ENCODE data around the gene VAMP7.
A peak's percentile ranks its signal among the peaks of the same experiment; 100 is the strongest.
"Not testable (repeated sequence)": the region's sequence is repeated elsewhere in the genome, so short reads cannot be mapped to it uniquely, and the experiment has no call there.

Gene VAMP7, protein sequence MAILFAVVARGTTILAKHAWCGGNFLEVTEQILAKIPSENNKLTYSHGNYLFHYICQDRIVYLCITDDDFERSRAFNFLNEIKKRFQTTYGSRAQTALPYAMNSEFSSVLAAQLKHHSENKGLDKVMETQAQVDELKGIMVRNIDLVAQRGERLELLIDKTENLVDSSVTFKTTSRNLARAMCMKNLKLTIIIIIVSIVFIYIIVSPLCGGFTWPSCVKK

DNA sequence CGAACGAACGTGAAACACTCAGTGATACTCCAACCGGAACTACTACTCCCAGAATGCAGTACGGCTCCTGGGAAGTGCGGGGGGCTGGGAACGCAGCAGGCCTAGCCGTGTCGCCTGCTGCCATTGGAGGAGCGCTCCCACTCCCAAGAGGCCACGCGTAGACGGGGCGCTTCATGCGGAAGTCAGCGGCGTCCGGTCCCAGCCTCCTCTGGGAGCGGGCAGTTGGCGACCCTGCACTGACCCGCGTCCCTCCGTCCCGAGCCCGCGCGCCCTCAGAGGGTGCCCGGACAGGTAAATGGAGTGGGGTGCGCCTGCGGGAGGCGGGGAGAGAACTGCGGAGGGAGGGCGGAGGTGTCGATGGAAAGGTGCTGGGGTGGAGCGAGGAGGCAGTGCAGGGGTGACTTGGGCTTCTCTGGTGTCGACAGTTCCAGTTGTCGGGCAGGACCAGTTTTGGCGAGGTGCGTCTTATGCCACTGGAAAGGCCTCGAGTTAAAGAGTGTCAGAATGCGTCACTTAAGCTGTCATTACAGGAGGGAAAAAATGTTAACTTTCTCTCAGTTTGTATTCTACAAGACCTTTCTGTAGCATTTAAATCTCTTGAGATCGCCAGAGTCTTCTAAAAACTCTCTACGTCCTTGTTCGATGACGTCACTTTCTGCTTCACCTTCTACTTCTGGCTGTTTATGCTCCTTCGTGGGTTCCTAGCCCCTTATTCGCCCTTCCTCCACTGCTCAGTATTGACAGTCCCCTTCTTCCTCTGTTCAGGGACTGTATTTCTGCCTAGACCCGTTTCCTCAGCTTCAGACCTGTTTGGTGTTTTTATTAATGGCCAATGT is at the start of gene VAMP7:
TSS of gene VAMP7 (plus strand) at position 188 of the 836 bp plus-strand sequence. CDS start 8,122 bp downstream, outside the sequence.
- peak; percentile 61 for DNase-seq (ENCODE audit: low read depth)

DNA sequence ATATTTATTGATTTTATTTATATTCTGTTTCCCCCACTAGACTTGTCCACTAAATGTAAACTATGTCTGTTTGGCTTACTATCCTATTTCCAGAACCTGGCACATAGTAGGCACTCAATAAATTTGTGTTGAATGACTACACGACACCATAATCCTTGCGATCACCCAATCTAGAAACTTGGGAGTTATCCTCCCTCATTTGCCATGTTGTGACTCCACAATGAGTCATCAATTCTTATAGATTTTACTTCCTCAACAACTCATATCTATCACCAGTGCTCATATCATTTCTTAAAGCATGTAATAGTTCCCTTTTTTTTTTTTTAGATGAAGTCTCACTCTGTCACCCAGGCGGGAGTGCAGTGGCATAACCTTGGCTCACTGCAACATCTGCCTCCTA is 39.9 kb upstream of the VAMP7 start:
- no peak for DNase-seq (ENCODE audit: low read depth)

DNA sequence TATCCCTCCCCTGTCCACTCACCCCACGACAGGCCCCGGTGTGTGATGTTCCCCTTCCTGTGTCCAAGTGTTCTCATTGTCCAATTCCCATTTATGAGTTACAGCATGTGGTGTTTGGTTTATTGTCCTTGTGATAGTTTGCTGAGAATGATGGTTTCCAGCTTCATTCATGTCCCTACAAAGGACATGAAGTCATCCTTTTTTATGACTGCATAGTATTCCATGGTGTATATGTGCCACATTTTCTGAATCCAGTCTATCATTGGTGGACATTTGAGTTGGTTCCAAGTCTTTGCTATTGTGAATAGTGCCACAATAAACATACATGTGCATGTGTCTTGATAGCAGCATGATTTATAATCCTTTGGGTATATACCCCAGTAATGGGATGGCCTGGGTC is 29.4 kb upstream of the VAMP7 start:
- not testable (repeated sequence) for DNase-seq (ENCODE audit: low read depth)

DNA sequence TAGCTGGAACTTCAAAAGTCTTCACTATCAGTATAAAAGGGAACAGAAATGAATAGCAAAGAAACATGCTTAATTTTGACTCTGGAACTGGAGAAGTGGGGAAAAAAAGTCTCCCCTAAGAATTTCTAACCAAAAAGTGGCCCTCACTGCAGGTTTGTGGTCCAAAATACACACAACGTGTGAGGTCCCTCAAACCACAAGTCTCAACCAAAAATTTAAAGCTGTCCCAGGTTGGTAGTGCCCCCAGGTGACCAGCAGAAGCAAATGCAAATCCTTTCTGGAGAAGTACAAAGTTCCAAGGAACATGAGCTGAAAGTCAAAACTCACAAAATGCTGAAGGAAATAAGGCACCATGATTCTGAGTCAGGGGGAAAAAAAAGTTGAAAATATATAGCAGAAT is 23.6 kb upstream of the VAMP7 start:
- no peak for DNase-seq (ENCODE audit: low read depth)

DNA sequence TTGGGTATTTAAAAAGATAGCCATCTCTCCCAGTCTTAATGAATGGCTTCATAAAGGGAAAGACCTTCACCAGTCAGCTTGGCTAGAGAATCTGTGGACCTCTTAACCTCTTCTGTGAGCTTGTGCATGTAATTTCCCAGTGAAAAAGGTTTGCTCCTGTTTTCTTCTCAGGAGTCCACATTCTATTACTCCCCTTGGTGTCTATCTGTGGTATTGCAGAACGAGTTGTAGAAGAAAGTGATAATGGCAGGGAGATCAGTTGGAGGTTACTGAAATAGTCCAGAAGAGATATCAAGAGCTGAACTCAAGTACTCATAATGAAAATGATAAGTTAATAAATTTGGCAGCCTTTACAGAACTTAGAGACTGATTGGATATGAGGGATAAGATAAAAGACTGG is 16.5 kb upstream of the VAMP7 start:
- no peak for DNase-seq (ENCODE audit: low read depth)

DNA sequence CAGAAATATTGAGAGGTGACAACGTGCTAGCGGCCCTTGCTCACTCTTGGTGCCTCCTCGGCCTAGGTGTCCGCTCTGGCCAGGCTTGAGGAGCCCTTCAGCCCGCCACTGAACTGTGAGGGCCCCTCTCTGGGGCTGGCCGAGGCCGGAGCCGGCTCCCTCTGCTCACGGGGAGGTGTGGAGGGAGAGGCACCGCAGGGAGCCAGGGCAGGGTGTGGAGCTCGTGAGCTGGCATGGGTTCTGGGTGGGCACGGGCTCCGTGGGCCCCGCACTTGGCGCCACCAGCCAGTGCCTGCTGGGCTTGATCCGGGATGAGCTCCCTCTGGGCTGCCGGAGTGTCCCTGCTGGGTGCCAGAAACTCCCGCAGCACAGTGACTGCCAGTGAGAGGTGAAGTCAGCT is 16.0 kb upstream of the VAMP7 start:
- no peak for DNase-seq (ENCODE audit: low read depth)

DNA sequence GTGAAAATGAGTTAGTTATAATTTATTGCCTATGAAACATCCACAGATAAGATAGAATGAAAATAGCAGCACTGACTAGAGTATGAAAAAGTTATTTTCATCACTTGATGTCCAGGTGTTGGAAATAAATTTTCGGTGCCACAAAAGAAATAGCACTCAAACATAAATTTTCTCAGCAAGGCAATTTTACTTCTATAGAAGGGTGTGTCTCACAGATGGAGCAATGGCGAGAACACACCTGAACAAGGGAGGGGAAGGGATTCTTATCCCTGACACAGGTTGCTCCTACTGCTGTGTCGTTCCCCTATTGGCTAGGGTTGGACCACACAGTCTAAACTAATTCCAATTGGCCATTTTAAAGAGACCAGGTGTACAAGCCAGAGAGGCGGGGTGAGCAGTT is 13.3 kb upstream of the VAMP7 start:
- DNase-seq (ENCODE audit: low read depth): no peak

DNA sequence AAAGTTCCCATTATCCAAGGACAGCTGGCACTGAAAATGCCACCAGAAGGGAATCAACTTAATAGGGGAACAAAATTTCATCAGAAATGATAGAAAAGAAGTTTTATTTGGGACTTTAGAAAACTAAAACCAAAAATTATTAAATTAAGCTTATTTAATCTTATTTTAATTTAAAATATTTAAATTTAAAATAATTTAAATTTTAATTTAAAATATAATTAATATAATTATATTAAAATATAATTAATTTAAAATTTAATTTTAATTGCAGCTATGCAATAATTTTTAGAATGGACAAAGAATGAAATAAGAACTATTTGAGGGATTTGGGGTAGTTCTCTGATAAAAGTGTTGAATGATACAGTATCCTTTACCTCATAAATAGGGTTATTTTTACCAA is 10.2 kb upstream of the VAMP7 start:
- no peak for DNase-seq (ENCODE audit: low read depth)

DNA sequence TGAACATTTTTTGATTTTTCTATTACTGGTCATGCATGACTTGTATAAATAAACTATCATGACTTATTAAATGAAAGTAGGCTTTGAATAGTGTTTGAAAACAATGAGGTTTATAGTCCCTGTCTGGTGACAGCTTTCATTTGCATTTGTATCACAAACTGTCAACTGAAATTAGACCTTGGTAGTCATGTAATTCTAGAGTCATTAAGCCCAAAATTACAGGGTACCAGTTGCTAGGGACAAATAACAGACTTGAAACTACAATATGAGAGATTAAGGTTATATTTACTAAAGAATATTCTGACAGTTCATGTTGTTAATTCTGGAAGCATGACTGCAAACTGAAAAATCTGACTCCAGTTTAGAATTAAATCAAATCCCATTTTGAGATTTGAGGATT is 9.2 kb upstream of the VAMP7 start:
- DNase-seq (ENCODE audit: low read depth): no peak

DNA sequence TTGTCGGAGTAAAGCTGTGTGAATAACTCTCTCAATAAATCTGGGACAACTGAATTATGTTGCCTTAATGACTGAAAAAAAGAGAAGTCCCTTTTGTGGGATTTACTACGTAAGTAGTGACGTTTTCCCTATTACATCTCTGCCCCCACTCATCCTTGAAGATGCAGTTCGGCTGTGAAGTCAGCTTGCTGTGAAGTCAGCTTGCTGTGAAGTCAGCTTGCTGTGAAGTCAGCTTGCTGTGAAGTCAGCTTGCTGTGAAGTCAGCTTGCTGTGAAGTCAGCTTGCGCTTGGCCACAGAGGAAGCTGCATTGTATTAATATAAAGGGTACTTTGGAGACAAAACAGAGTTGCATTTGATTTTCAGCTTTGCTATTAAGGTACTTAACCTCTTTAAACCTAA is 8.0 kb upstream of the VAMP7 start:
- no peak for DNase-seq (ENCODE audit: low read depth)

DNA sequence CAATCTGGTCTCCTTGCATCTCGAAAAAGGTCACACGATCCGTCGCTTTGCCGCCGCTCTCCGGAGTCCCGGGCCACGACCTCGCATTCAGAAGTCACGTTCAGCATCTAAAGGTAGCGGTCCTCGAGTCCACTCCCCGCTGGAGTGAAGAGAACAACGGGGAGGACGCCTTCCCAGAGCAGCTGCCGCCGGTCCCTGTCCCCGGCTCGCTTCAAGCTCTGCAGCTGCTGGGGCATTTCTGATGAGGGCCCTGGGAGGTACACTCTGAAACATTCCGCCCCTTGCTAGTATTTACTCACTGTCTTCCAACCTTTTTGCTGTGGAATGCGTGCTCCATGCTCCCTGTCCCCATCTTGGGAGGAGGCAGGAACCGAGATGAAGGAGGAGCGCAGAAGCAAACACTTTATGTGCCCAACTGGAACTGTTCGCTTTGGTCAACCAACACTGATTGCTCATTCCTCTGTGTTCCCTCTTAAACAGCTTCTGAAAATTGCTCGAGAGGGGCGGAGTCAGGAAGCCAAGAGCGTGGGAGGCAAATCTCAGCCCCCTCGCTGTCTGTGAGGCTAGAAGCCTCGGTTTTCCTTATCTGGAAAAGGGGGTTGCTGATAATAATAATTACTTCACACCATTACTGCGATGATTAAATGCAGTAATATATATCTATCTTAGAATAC is 6.4 kb upstream of the VAMP7 start:
- no peak for DNase-seq (ENCODE audit: low read depth)

DNA sequence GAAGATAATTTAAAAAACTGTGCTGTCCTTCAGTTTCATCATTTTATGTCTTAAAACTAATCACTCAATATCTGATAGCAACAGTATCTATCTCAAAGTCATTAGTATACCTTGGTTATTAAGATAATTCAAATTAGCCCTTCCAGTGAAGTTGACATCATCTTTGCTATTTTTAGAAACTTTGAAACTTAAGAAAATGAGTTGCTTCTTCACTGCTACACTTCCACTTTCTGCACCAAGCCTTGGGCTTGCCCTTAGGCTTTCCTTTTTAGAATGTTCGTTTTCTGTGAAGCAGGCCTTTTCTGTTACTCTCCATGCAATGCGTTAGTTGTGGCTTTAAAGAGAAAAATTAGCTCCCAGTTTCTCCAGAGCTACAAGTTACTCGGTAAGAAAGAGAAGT is 4.4 kb upstream of the VAMP7 start:
- no peak for DNase-seq (ENCODE audit: low read depth)

DNA sequence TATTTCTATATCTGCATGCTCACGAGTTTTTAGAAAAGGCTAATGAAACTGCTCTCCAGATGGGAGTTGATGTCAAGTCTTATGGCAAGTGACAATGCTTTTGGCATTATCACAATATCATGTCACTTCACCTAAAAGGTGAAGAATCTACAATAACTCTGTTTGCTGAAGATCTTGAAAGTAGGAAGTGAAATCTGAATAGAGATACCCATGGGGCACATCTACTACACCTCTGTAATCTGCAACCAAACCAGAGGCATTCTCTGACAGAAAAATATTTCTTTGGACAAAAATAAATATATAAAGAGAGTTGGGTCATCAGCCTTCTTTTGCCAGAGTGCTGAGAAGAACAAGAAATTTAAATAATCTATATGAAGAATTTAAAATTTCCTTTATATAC is 3.9 kb upstream of the VAMP7 start:
- DNase-seq (ENCODE audit: low read depth): no peak

DNA sequence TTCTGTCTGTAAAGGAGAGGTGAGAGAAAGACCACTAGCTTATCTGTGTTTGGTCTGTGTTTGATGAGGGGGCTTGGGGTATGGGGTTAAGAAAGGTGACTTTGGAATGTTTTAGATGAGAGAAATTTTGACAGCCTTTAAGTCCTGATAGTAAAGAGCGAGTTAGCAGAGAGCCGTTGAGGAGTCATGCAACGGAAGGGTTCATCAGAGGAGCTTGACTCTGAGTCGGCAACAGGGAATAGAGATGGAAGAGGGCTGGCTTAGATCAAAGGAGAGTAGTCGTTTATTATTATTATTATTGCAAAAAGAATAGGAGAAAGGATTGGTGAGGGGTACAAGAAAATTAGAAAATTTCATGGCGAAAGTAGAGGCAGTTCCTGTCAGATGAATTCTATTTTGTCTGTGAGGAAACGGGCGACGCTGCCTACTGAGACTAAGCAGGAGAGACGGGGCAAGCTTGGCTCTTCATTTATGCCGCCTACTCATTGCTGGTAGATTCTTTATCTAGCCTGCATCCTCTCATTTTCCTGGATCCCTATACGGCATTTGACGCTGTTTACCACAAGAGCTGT is 473 bp upstream of the VAMP7 start:
- DNase-seq (ENCODE audit: low read depth): no peak

DNA sequence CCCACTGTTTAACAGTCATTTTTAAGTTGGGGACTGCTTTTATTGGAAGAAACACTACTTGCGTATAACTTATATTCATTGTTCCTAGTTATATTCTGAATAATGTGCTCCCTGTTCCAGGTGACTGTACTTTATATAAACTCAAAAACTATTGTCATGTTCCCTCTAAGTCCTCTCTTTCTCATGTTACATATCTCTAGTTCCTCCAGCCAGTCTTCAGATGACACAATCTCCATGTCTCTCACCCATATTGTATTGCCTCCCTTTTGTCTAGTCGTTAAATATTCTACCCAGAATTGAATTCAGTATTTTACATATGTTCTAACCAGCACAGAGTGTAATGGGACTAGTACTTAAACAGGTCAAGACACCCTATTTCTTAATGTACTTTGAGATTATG is 5.3 kb downstream of the VAMP7 start:
- no peak for DNase-seq (ENCODE audit: low read depth)

DNA sequence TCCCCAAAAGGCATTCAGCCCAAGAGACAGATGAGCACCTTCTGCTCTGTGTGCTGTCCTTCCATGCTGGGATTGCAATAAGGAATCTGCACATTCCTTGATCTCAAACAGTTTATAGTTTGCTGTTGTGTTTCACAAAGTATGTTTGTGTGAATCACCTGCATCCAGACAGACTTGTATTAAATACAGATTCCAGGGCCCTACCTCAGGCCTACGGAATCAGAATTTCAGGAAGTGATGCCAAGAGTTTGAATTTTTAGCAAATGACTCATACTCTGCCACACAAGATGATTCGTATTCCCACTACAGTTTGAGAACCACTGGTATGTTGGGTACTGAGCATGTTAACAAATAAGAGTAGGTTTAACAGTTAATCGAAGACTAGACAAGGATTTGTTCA is 7.0 kb downstream of the VAMP7 start:
- no peak for DNase-seq (ENCODE audit: low read depth)

DNA sequence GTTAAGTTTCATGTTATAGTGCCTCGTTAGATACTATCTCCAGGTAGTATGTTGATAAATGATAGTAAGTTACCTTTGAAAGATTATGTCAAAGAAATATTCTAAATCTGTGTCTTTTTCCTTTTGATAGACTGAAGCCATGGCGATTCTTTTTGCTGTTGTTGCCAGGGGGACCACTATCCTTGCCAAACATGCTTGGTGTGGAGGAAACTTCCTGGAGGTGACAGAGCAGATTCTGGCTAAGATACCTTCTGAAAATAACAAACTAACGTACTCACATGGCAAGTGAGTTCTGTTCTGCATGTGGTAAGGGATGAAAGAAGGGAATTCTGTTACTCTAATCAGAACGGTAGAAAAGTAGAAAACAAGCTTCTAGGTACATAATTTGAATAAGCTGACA is 8.2 kb downstream of the VAMP7 start:
- no peak for DNase-seq (ENCODE audit: low read depth)

DNA sequence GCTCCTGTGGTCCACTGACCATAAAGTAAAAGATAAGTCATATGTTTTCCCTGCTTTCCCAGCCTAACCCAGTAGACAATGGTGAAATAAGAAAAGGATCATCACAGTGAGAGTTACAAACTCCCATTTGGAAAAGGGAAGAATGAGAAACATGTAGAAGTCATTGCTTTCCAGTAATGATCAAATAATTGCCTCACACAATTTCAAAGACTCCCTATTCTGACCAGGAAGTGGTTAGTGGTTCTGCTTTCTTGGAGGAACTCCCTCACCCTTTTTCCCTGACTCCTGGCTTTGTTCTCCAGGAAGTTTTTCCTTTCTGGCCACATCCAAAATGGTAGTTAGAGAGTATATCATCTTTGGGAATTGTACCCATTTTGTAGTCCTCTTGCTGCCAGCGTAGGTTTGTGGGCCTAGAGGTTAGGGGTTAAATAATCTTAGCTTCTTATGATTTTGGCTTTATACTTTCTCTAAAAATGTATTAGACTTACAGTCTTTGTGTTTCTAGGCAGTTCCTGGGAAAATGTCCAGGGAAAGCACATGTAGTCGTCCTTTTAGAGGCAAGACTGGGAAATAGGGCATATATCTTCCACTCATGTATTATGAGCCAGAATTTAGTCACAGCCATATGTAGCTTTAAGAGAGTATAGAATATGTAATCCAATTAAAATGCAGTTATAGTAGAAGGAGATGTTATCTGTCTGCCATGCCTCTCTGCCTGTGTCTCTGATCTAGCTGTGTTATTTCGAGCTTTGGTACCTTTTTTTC is 10.5 kb downstream of the VAMP7 start:
- no peak for DNase-seq (ENCODE audit: low read depth)

DNA sequence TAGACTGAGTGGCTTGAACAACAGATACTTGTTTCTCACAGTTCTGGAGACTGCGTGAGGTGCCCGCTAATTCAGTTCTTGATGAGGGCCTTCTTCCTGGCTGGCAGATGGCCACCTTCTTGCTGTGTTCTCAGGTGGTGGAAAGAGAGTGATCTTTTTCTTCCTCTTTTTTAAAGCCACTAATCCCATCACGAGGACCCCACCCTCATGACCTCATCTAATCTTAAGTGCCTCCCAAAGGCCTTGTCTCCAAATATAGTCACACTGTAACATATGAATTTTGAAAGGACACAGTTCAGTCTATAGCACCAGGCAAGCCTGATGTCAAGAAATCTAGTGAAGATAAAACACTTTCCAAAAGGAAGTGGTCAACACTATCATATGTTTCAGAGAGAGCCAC is 12.4 kb downstream of the VAMP7 start:
- DNase-seq (ENCODE audit: low read depth): no peak

DNA sequence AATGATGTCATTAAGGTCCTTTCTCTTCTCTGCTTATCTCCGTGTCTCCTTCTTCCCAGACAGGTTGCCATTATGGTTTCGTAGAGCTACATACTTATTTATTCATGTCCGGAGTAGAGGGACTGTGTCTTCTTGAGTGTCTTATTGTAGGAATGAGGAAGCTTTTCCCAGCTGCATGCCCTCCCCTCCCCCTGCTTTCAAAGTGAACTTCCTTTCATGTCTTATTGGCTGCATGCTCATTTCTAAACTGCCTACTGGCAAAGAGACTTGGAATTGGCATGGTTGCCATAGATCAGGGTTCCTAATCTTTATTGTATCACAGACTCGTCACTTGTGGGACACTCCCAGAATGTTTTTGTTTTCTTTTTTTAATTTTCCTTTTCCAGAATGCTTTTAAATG is 15.4 kb downstream of the VAMP7 start:
- DNase-seq (ENCODE audit: low read depth): no peak

DNA sequence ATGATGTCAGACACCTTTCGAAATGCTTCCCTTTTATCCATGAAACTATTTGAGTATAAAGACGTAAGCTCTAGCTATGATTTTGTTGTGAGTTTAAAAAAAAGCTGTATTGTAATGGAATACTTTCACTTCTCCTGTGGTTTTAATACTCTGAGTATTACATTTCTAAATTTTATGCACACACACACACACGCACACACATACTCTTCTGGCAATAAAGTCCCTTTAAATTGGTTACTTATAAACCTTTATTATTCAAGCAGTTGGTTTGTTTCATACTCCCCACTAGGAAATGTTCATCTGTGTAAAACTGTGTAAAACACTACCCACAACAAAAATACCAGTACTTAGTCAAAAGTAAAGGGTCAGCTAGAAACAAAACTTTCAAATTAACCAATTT is 18.2 kb downstream of the VAMP7 start:
- DNase-seq (ENCODE audit: low read depth): no peak

DNA sequence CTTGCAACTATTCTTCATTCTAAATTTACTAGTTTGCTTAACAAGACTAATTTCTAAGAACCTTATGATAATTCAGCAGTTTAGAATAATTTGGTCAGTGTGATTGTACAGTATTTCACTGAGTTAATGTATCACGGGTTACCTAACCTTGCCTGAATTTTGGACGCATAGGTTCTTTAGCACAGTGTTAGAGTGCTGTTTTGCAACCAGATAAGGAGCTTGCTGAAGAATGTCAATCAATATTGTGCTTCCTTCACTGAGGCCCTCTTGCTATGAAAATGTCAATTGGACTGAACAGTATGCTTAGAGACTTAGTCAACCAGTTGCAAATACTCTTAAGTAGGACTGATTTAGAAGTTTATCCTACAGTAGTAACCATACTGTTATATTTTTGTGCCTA is 19.6 kb downstream of the VAMP7 start:
- DNase-seq (ENCODE audit: low read depth): no peak

Data from stimulated activated CD8-positive, alpha-beta memory T cell treated with anti-CD3 and anti-CD28 coated beads, Interleukin-12 subunit alpha, Interleukin-12 subunit beta, amount 100 ng/mL, for 4 hours (primary cell).